Prostate gland (tissue), 2 donors: ENCODE results near the gene MYCBP2.

Experiments used
- CTCF ChIP-seq, 4 experiments: fragments of 200-600 bp in 2 of 4; fragments of 450-650 bp in 2 of 4; sonication (generic) in 2 of 4; IDR thresholded peaks; 1 replicate in 3 of 4; 2 replicates in 1 of 4; pipeline ENCODE4 v1.5.1; 2016 to 2019; ENCODE audit warnings: antibody characterized with exemption in 4 of 4, mild to moderate bottlenecking in 2 of 4, moderate library complexity in 2 of 4
- POLR2A ChIP-seq: fragments of 450-650 bp; IDR thresholded peaks from one replicate; pipeline ENCODE4 v1.6.1; 2016; ENCODE audit warnings: antibody characterized with exemption, mild to moderate bottlenecking

GRCh38 chr13:77016251-77016812 is 310.6 kb downstream of the MYCBP2 start:
- no peak for TF ChIP-seq CTCF (IDR thresholded peaks at IDR 0.05)
- TF ChIP-seq POLR2A, result no peak
